K562 (cell line): ENCODE data around the gene CCDC85B. TPM values are rescaled to one million over a fixed set of nuclear protein-coding genes. Genes with fewer than 3 reads are reported as not detected.
A peak's percentile ranks its signal among the peaks of the same experiment; 100 is the strongest.

ENCODE experiments used
- ATF3 ChIP-seq, 2 experiments: fragments of 450-650 bp in 1 of 2; sonication (generic) in 1 of 2; formaldehyde crosslinking in 1 of 2; IDR thresholded peaks in 1 of 2; conservative IDR thresholded peaks in 1 of 2; 2 replicates each; pipeline versions ENCODE4 v1.6.1 to v1.8.1; 2016 to 2023; ENCODE audit warnings: mild to moderate bottlenecking in 2 of 2, moderate library complexity in 2 of 2, inconsistent platforms in 1 of 2, missing genetic modification reagents in 1 of 2
- BCLAF1 ChIP-seq, 2 experiments: fragments of 450-650 bp in 1 of 2; IDR thresholded peaks; 2 replicates each; pipeline ENCODE4 v1.6.1; 2011 to 2017; ENCODE audit warnings: low read depth in 2 of 2, antibody characterized with exemption in 1 of 2, borderline replicate concordance in 1 of 2, low read length in 1 of 2, mild to moderate bottlenecking in 1 of 2, mixed read lengths in 1 of 2; ENCODE audit not compliant: control insufficient read depth in 1 of 2
- CREB5 ChIP-seq: fragments of 250-450 bp; sonication (Bioruptor Pico); IDR thresholded peaks from 2 replicates; pipeline ENCODE4 v1.5.0; 2020; ENCODE audit warnings: mild to moderate bottlenecking
- DIDO1 ChIP-seq: fragments of 450-650 bp; IDR thresholded peaks from 2 replicates; pipeline ENCODE4 v1.6.1; 2016; ENCODE audit warnings: low read depth, missing biosample characterization, missing genetic modification characterization
- GABPB1 ChIP-seq: sonication (generic); formaldehyde crosslinking; IDR thresholded peaks from 2 replicates; pipeline ENCODE4 v1.8.0; 2022; ENCODE audit warnings: mild to moderate bottlenecking, missing genetic modification reagents
- HDAC3 ChIP-seq: fragments of 450-650 bp; IDR thresholded peaks from 2 replicates; pipeline ENCODE4 v1.6.1; 2018; ENCODE audit warnings: borderline replicate concordance, mild to moderate bottlenecking, moderate library complexity; ENCODE audit not compliant: partially characterized antibody
- KHSRP ChIP-seq: fragments of 450-650 bp; IDR thresholded peaks from 2 replicates; pipeline ENCODE4 v1.6.1; 2017
- LARP7 ChIP-seq: fragments of 450-650 bp; IDR thresholded peaks from 2 replicates; pipeline ENCODE4 v1.6.1; 2016
- MEIS2 ChIP-seq: fragments of 450-650 bp; IDR thresholded peaks from 2 replicates; pipeline ENCODE4 v1.6.1; 2014; ENCODE audit warnings: mild to moderate bottlenecking; ENCODE audit not compliant: partially characterized antibody
- NCOA6 ChIP-seq: fragments of 450-650 bp; IDR thresholded peaks from 2 replicates; pipeline ENCODE4 v1.6.1; 2017; ENCODE audit warnings: mild to moderate bottlenecking
- NONO ChIP-seq, 2 experiments: fragments of 200-400 bp in 1 of 2; fragments of 450-650 bp in 1 of 2; formaldehyde crosslinking in 1 of 2; IDR thresholded peaks; 2 replicates each; pipeline ENCODE4 v1.6.1; 2017; ENCODE audit warnings: low read depth in 2 of 2, mild to moderate bottlenecking in 2 of 2, moderate library complexity in 2 of 2, low read length in 1 of 2
- NR1H2 ChIP-seq: sonication (generic); formaldehyde crosslinking; IDR thresholded peaks from 2 replicates; pipeline ENCODE4 v1.4.0; 2020; ENCODE audit warnings: mild to moderate bottlenecking, missing genetic modification reagents
- NR2C1 ChIP-seq, 2 experiments: fragments of 450-650 bp; IDR thresholded peaks; 2 replicates each; pipeline ENCODE4 v1.6.1; 2017; ENCODE audit warnings: mild to moderate bottlenecking in 2 of 2, antibody characterized with exemption in 1 of 2, inconsistent platforms in 1 of 2, missing compliant biosample characterization in 1 of 2, missing genetic modification characterization in 1 of 2
- NR4A1 ChIP-seq, 2 experiments: fragments of 250-450 bp in 1 of 2; fragments of 450-650 bp in 1 of 2; sonication (Bioruptor Pico) in 1 of 2; IDR thresholded peaks; 2 replicates each; pipeline versions ENCODE4 v1.4.0 to v1.6.1; 2016 to 2020; ENCODE audit warnings: mild to moderate bottlenecking in 2 of 2, missing compliant biosample characterization in 1 of 2, missing genetic modification characterization in 1 of 2, moderate library complexity in 1 of 2
- PHF21A ChIP-seq: fragments of 450-650 bp; IDR thresholded peaks from 2 replicates; pipeline ENCODE4 v1.6.1; 2017; ENCODE audit warnings: low read depth, borderline replicate concordance
- SP2 ChIP-seq: IDR thresholded peaks from 2 replicates; pipeline ENCODE4 v1.6.1; 2011; ENCODE audit warnings: mild to moderate bottlenecking, low read depth, low read length, moderate library complexity; ENCODE audit not compliant: poor library complexity, severe bottlenecking; ENCODE audit errors: extremely low read depth
- TAF7 ChIP-seq: fragments of 450-650 bp; IDR thresholded peaks from 2 replicates; pipeline ENCODE4 v1.6.1; 2016; ENCODE audit warnings: missing genetic modification characterization, missing compliant biosample characterization
- ZKSCAN8 ChIP-seq: fragments of 200-800 bp; sonication (Bioruptor generic); IDR thresholded peaks from 2 replicates; pipeline ENCODE4 v1.6.1; 2016; ENCODE audit warnings: missing genetic modification characterization, missing compliant biosample characterization
- ZNF224 ChIP-seq: sonication (generic); formaldehyde crosslinking; IDR thresholded peaks from 2 replicates; pipeline ENCODE4 v1.8.0; 2022; ENCODE audit warnings: mild to moderate bottlenecking, missing genetic modification reagents
- ZNF445 ChIP-seq: fragments of 250-450 bp; sonication (Bioruptor Pico); IDR thresholded peaks from 2 replicates; pipeline ENCODE4 v1.4.0; 2020; ENCODE audit warnings: low read depth, mild to moderate bottlenecking, moderate library complexity
- ZNF707 ChIP-seq: fragments of 250-450 bp; sonication (Bioruptor Pico); conservative IDR thresholded peaks from 2 replicates; pipeline ENCODE4 v1.8.0; 2022; ENCODE audit warnings: inconsistent platforms, mild to moderate bottlenecking, moderate library complexity
- polyA plus RNA-seq, 8 experiments: library from polyadenylated mRNA; depleted of rRNA in 4 of 8; stranded (reverse) in 5 of 8; unstranded in 3 of 8; fragments of >200 nt; fragmentation: Nextera tagmentation in 2 of 8; fragmentation: Illumina TruSeq in 1 of 8; extraction: Ambion mirVana in 2 of 8; extraction: Trizol in 1 of 8; gene quantifications; 2 replicates each; pipeline versions ENCODE4 v1.2.1 to v1.2.3, GENCODE V29; 2011 to 2014; ENCODE audit warnings: inconsistent platforms in 1 of 8, missing spikeins in 1 of 8
- total RNA-seq, 7 experiments: library from RNA; depleted of rRNA in 6 of 7; stranded (reverse); fragments of >200 nt in 6 of 7; fragmentation: Illumina TruSeq in 2 of 7; extraction: Trizol in 2 of 7; gene quantifications; 2 replicates each; pipeline versions ENCODE4 v1.2.1 to v1.2.3, GENCODE V29; 2011 to 2021; ENCODE audit warnings: low replicate concordance in 1 of 7

CCDC85B gene
- total and polyA plus RNA-seq, 9 of the 15 experiments (the other 6 are each of a cell fraction or from before 2014, with no cell fraction given) = 0.14 to 138 (median 6.2) TPM

- TF ChIP-seq CREB5 (no peak), ZNF445 (CRISPR knock-in tag) (no peak), HDAC3 (no peak), NONO (IDR thresholded peaks at IDR 0.05; ENCODE audit: low read depth in 2 of 2, low read length in 1 of 2) (no peak), MEIS2 (no peak), NR4A1 (CRISPR knock-in tag; IDR thresholded peaks at IDR 0.05) (no peak), NR4A1 (tag; IDR thresholded peaks at IDR 0.05) (no peak), GABPB1 (CRISPR knock-in tag) (no peak), LARP7 (no peak), NCOA6 (no peak), NR2C1 (IDR thresholded peaks at IDR 0.05) (no peak), NR2C1 (tag; IDR thresholded peaks at IDR 0.05) (no peak), PHF21A (no peak), KHSRP (no peak), ZKSCAN8 (CRISPR knock-in tag) (no peak), DIDO1 (tag) (no peak), TAF7 (tag) (no peak), ZNF224 (no peak), SP2 (no peak), NR1H2 (CRISPR knock-in tag) (no peak), ZNF707 (no peak), BCLAF1 (IDR thresholded peaks at IDR 0.05; ENCODE audit: borderline replicate concordance in 1 of 2, control insufficient read depth in 1 of 2, low read depth in 2 of 2, low read length in 1 of 2) (0 out of 4 replicates have a peak, but pooled peaks of 1 of the 2 experiments have one; percentile 25), ATF3 (IDR thresholded peaks at IDR 0.05) (no peak), ATF3 (CRISPR knock-in tag; conservative IDR thresholded peaks at IDR 0.05) (0 out of 2 replicates have a peak, but pooled peaks have one; percentile 11)
Observed at GRCh38 chr11:65896034-65896999, 5.8 kb downstream of the CCDC85B start (continued).
